HG02798 (cell line): Measurements from ENCODE around the gene MEGF8.
A peak's percentile ranks its signal among the peaks of the same experiment; 100 is the strongest.

Experiments
- ATAC-seq: cut with Tn5 transposase; IDR thresholded peaks from one replicate; pipeline ENCODE4 v1.9.1; 2021; ENCODE audit warnings: mild to moderate bottlenecking; ENCODE audit not compliant: unreplicated experiment, poor library complexity

Gene MEGF8

DNA sequence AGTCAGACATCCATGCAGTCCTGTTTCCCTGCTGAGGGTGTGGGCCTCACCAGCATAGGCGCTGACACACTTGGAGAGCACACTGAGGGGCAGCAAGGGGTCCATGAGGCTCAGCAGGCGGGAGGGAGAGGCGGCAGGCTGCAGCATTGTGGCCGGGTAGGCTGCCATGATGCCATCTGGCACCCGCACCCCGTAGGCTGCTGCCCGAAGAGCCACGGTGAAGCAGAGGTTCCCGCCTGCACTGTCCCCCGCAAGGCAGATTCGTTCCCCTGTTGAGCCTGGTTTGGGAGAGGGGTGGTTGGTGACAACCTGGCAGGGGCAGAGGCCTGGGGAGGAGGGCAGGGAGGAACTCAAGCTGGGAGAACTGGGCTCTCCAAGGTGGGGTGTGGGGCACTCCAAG lies 80.7 kb downstream of the MEGF8 start:
- no peak for ATAC-seq

DNA sequence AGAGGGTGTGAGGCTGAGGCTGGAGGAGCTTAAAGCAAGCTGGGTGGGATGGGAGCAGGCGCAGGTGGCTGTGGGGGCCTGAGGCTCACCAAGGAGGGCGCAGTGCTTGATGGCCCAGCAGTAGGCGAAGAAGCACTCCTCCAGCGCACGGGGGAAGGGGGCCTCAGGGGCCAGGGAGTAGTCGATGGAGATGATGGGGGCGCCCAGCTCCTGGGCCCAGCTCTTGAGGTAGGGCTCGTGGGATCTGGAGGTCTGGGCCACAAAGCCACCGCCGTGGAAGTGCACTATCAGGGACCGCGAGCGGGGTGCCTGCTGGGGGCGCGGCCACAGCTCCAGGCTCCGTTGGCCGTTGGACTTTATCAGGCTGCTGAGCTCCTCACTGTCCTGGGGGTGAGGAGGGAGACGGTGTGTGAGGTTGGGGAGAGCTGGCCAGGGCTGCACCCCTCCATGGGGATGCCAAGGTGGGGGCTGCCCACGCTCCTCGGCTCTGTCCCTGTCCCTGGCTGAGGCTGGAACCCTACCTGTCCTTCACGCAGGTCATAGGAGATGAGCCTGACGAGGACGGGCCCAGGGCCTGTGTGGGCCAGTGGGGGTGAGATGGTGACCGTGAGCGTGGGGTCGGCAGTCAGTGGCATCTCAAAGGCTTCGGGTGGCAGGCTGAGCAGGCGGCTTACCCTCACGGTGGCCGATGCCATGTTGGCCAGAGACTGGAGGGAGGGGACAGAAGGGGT lies 81.8 kb downstream of the MEGF8 start:
- ATAC-seq, result no peak

DNA sequence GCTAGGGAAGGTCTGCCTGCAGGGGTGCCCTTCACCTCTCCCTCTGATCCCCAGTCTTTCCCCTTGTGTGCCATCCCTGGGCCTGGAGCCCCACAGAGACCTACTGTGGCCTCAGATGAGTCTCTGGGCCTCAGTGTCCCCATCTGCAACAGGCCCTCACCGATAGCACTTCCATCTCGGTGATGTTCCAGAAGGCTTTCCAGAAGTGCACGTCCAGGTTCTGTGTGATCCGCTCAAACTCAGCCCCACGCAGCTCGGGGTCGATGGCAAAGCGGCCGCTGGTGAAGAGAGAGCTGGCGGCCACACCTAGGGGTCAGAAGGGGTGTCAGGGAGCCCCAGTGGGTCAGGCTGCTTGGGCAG lies 82.4 kb downstream of the MEGF8 start:
- no peak for ATAC-seq

DNA sequence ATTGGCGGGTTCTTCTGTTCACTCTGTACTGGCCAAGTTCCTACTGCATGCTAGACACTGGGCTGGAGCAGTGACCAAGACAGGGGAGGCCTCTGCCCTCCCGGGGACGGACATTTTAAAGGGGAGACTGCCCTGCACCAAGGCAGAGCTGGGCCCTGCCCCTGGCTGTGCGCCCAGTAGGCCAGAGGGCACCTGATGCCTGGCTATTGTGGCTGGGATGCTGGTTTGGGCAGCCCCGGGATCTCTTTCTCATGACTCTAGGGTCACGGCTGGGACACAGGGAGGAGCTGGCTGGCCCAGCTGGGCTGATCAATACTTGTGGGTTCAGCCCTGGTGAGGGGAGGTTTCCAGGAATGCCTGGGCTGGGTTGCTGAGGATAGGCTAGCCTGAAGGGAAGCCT lies 84.0 kb downstream of the MEGF8 start:
- ATAC-seq, result no peak

DNA sequence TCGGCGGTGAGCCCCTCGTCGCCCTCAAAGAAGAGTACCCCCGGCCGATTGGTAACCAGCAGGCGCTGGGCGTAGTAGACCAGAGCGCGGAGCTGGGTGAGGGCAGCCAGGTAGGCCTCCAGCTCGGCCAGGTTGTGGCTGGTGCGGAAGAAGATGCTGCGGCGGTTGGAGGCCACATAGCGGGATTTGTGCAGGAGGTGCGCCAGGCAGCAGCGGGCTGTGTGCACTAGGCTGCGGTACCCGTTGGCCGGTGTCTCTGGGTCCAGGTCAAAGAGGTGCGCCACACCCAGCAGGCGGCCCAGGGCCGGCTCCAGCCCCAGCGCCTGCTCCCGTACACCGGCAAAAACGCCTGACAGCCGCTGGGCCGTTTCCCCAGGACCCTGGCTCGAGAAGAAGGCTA lies 84.9 kb downstream of the MEGF8 start:
- no peak for ATAC-seq

DNA sequence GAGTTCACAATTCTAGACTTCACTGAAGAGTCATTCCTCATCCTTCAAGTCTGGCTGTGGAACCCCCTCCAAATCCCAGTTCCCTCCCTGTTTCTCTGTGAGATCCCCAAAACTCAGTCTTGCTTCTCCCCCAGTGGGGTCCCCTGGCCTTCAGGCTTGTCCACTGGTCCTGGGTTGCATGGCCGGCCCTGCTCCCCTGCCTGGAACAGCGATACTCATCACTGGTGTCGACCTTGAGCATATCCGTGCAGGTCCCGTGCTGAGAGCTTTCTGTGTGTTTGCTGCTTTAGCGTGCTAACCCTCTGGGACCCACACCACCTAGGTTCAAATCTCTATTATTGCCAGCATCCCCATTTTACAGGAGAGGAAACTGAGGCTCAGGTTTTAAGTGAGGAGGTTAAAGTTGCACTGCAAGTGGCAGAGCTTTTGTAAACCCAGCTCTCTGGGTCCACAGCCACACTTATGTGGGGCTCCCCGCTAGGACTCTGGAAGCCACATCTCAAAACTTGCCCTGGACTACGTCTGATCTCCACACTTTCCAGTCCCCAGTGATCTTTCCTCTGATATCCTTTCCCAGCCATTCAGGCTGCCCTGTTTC lies 86.2 kb downstream of the MEGF8 start:
- ATAC-seq, result no peak

DNA sequence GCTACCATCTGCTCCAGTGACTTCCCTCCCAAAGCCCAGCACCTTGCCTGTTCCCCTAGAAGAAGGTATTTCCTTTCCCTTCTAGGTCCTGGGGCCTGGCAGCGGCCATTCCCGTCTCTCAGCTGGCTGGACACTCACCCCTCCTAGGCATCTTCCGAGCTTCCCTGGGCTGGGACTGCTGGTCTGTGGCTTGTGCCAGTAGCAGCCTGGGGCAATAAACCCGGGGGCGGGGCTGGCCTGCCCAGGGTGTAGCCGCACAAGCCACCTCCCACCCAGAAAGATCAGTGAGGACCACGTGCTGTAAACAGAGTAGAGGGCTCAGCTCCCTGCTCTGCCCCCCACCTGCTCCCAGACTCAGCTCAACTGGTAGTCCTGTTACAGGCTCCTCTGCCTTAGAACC lies 86.8 kb downstream of the MEGF8 start:
- no peak for ATAC-seq

DNA sequence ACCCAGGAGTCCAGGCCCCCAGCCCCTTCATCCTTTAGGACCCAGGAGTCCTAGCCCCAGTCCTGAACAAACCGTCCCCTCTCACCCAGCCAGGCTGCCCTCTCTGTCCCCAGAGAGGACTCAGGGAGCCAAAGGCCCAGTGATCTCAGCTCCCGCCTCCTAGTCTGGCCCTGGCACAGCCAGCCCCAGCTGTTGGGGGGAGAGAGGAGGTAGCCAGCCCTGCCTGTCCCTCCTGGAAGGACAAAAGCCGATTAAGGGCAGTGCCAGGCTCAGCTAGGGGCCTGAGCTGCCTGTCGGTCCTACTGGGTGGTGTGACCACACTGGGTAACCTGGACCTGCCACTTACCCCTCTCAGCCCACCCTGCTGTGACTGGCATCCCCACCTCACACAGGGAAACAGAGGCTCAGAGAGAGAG lies 87.2 kb downstream of the MEGF8 start:
- no peak for ATAC-seq

DNA sequence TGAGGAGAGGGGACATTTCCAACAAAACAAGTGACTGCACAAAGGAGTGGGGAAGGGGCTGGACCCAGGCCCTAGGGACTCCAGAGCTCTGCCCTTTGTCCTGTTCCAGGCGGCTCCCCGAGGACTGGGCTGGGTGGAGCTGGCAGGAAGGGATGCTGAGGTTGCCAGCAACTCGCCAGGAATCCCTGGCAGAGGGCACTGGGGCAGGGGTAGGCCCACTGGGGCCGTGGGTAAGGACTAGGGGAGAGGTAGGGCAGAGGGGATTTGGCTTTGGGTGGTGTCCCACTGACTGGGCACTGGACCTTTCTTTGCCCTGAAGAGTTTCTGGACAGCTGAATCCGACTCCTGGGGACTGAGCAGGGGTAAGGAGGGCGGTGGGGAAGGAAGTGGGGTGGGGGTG lies 93.9 kb downstream of the MEGF8 start:
- no peak for ATAC-seq

DNA sequence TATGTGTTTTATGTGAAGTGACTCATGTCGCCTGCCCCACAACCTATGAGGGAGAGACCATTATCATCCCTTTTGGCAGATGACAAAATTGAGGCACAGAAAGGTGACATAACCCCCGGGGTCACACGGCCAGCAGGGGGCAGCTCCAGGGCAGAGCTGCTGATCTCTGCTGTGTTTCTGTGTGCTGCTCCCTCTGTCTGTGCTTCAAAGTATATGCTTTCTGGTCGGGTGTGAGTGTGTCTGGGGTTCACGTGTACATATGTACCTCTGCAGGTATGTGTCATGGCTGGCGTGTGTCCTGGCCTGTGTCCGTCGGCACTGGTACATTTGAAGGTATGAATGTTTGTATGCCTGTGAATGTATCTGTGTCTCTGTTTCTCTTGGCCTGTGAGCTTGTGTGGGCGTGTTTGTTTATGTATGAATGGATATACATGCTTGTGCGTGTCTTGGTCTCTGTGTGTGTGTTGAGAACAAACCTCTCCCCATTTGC lies 94.7 kb downstream of the MEGF8 start:
- peak; percentile 35 for ATAC-seq

DNA sequence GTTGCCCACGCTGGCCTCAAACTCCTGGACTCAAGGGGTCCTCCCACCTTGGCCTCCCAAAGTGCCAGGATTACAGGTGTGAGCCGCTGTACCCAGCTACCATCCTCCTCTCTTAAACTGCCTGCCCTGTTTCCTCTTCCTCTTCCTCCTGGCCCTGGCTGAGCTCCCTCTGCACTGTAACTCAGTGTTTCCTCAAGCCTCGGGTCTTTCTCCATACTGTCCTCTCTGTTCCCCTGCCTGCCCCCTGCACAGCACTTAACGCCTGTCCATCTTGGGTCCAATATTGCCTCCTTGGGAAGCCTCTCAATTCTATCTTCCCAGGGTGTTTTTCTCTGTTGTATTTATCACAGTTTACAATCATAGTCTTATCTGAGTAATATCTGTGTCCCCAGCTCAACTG lies 95.7 kb downstream of the MEGF8 start:
- ATAC-seq, result no peak

DNA sequence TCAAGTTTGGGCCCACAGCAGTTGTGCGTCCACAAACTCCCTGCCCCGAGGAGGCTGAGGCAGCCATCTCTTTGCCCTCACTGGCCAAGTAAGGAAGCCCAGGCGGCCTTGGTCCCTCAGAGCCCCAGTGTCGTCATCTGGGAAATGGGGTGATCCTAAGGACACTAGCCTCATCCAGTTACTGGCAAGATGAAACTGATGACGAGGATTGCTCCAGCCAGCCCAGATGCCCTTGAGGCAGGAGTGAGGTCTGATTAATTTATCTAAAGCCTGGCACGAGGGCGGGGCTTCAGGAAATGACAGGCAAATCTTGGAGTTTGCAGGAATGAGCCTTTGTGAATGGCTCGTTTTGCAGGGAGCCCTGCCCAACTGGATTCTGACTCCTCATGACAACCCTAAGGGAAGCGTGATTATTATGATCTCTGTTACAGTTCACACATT lies 96.2 kb downstream of the MEGF8 start:
- ATAC-seq, result no peak

DNA sequence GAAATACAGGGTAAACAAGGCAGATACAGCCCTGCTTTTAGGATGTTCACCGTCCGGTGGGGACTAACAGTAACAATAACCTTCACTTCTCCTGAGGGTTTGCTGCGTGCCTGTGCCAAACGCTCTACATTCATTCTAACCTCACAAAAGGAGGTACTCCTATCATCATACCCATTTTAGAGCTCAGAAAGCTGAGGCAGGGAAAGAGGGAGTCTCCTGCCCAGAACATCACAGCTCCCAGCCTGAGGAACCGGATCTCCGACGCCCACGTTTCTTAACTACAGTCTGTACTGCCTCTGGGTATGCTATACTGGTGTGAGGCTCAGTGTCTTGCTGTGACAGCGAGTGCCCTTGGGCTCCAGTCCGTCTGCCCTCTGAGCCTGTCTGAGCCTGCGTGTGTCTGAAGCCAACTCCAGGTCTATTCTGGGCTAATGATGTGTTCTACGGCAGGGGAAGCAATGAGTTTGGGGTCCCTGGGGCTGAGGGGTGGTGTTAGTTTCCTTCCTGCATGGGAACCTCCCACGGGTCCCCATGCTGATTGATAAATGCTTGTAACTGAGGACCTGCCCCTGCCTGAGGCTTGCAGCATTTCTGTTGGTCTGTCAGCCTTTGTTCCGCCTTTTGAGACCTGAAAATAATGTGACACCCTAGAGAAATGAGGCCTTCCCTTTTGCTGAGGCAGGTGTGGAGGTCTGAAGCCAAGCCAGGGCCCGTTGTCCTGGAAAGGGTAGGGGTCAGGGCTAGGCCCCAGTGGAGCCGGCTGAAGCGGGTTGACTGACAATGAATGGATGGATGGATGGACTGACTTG lies 96.9 kb downstream of the MEGF8 start:
- no peak for ATAC-seq

DNA sequence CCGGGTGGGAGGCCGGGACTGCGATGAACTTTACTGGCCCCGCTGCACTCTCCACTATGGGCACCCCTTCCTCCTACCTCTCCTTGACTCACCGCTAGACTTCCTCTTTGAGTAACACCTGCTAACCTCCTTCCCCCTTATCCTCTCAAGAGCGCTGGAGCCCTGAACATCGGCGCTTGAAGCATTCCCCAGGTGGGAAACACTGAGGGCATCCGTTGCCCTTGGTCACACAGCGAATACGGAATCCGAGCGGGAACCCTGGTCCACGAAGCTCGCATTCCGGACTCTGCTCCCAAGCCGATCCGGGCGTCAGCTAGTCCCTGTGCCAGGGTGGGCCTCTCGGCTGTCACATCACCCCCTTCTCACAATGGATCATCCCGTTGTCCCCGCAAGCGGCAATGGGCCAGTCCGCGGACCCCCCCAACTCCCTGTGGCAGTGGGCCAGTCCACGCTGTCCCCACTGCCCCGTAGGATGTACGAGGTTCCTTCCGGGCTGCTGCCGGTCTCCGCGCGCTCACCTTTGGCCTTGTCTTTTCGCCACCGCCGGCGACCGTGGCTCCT lies 97.5 kb downstream of the MEGF8 start:
- peak; percentile 39 for ATAC-seq

DNA sequence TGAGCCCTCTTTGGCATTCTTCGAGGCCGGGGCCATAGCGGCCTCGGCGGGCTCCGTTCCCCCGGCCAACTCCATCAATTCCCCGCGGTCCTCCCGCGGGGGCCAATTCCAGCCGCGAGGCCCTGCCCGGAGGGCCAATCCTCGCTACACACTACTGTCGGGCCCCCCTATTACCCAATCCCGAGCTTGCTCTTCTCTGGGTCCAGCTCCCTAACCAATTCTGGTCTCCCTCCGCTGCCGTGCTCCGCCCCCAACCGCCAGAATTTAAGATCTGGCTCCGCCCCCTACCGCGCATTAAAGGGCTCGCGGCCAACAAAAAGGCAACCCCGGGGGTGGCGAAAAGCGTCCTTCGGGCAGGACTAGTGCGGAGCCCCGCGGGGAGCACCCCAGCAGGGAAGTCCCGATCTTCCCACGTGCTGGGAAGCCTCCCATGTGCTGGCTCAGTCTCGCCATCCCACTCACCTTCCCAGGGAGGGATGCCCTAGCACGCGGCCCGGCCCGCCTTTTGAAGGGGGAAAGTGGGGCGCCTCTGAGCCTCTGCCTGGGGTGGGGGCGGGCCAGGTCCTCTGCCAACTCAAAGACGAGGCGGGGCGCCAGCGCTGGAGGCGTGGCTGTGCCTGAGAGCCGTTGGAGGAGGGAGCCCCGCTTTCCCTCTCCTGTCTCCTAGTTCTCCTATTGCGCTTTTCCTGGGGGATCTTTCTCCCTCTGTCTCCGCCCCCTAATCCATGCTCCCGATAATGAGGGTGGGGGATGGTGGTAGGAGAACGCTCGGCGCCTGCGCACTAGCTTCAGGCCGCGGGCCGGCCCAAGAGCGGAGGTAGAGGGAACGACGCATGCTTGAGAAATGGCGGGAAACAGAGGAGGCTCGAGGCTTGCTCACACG lies 98.3 kb downstream of the MEGF8 start:
- peak; percentile 89 for ATAC-seq

DNA sequence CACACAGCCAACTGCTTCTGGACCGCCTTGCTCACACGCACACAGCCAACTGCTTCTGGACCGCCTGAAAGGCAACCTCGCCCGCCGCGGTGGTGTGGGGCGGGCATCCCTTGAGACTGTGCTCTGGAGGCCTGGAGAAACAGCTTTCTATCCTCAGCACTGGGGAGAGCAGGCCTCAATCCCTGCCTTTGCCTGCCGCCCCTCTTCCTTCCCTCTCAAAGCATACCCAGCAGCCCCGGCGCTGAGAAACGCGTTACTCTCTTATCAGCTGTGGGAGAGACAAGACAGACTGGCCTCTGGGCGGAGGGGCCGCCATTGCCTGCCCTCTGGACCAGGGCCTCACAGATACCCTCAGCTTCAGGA lies 98.9 kb downstream of the MEGF8 start:
- ATAC-seq, result no peak

DNA sequence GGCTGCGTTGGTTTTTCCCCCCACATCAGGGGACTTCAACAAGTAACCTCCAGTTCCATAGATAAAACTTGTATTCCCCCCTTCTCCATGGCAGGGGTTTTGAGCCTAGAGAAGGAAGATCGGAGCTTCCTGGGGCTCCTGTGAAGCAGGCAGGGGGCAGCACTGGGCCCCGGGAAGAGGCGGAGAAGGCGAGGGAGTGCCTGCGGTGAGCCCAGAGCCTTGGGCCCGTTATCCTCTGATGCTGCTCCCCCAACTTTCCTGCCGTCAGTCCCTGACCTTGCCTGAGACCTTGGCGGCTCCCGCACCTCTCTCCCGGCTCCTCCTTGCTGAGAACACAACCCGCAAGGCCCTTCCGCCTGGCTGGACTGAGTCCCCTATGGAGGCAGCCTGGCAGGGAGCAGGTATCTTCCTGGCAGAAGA lies 99.3 kb downstream of the MEGF8 start:
- no peak for ATAC-seq

DNA sequence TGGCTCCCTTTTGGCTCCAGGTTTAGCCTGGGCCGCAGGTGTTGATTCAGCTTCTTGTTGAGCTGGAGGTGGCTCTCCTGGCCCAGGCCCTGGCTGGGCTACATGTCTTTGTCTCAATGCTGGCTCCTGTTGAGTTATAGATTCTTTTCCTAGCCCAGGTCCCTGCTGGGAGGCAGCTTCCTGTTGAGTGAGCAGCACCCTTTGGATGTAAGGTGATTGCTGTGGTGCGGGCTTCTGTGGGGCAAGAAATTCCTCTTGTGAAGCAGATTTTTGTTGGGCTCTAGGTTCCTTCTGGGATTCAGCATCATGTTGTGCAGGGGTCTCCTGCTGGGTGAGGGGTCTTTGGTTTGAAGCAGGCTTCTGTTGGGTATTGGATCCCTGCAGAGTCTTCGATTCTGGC lies 101.2 kb downstream of the MEGF8 start:
- no peak for ATAC-seq

DNA sequence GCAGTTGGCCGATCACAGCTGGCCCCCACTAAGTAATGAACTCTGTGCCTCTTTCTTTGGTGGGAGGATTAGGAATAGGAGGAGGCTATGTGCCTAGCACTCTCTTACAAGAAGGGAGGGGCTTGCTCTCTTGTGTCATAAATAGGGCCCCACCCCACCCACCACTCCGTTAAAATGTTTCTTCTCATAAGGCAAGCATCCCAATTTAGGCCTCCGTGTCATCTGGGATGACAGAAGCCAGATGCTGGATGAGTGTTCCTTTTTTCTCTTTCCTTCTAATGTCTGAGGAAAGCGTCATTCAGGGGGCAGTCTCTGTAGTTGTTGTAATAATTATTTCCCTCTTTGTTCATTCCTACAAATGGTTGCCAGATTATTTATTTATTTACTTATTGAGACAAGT lies 101.9 kb downstream of the MEGF8 start, which contains the start of gene LIPE:
LIPE (minus strand) TSS at position 76 of the 400 bp plus-strand sequence. CDS start 239 bp downstream, outside the sequence.
- ATAC-seq, result no peak
